ENCODE results near the gene H6PD.

Gene H6PD

DNA sequence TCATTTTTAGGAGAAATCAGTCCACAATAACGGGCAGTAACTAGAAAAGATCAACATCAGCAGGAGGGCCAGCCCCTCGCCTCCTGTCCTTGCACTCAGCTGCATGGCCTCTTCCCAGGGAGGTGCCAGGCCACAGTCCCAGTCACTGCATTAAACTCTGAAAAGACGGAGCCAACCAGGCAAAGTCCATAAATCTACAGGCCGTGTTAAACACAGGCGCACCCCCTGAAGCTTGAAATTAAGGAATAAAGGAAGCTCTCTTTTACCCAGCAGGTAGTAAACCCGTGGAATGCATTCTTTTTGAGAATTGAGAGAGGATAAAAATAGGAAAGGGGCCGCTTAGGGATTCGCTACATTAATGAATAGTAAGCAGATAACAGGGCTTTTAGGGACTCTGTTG is 18.4 kb downstream of the H6PD start:
- in situ Hi-C loops (cut with MboI; ENCODE audit: low sequenced_read_pairs): loop anchor here (10.0 kb wide), 1 partner anchor 138 kb away; no protein-coding TSS in a partner anchor

DNA sequence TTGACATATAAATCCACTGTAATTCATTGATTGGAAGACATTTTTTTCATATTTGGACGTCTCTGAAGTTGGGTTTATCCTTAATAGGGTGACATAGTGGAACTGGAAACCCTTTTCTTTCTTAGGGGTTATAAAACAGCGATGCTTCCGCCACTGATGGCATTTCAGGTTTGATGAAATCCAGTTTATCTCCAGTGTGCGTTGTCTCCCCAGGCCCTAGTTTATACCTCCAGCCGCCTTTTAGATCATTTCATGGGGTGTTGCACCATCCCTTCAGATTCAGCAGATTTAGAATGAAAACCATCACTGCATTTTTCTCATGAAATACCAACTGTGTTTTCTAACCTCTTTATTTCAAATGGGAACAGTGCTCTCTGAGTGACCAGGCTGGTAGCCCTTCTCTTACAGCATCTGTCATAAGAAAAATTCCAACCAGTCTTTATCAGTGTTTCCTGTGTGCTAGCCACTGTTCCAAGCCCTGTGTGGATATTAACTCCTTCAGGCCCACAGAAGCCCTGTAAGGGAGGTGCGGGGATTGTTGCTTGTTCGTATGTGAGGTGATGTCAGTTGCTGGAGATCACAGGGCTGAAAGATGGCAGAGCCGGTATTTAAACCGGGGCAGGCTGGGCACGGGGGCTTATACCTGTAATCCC is 19.0 kb downstream of the H6PD start:
- in situ Hi-C loops (cut with MboI; ENCODE audit: low sequenced_read_pairs): loop anchor here (10.0 kb wide), 1 partner anchor 139 kb away; no protein-coding TSS in a partner anchor

DNA sequence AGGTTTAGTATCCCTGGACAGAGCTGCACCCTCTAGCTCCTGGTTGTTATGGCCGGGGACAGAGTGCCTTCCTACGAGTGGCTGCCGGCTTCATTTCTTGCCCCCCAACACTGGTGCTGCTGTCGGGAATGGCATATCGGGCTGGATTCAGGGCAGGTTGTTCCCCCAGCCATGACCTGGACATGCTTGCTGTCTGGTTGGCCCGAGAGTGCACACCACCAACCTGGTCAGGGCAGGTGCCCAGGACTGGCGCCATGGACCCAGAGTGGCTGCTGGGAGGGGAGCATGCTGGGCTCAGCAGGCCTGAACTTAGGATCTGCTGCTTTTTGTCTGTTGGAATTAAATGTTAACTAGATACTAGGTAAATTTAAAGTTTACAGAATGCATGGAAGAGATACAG is 21.8 kb downstream of the H6PD start:
- in situ Hi-C loops (cut with MboI; ENCODE audit: low sequenced_read_pairs): loop anchor here (10.0 kb wide), 1 partner anchor 142 kb away; no protein-coding TSS in a partner anchor

DNA sequence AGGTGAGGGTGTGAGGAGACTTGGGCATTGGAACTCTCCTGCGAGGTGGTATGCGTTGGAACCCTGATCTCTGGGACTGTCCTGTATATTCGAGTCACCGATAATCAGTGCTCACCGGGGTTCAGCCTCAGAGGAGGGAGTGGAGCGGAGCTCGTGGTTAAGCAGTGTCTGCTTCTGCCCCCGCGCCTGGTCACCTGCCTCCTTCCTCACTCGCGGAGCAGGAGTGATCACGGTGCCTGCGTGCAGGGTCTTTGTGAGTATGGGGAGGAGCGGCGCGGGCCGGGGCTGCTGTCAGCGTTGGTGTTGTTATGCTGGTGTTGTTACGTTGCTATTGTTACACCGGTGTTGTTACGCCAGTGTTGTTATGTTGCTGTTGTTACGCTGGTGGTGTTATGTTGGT is 23.3 kb downstream of the H6PD start:
- in situ Hi-C loops (cut with MboI; ENCODE audit: low sequenced_read_pairs): loop anchor here (10.0 kb wide), 1 partner anchor 143 kb away; no protein-coding TSS in a partner anchor

DNA sequence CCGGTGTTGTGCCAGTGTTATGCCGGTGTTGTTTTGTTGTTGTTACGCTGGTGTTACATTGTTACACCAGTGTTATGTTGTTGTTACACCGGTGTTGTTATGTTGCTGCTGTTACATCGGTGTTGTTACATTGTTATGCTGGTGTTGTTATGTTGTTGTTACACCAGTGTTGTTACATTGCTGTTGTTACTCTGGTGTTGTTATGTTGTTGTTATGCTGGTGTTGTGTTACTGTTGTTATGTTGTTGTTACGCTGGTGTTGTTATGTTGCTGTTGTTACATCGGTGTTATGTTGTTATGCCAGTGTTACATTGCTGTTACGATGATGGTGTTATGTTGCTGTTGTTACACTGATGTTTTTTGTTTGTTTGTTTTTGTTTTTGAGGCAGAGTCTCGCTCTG is 24.1 kb downstream of the H6PD start:
- in situ Hi-C loops (cut with MboI; ENCODE audit: low sequenced_read_pairs): loop anchor here (10.0 kb wide), 1 partner anchor 144 kb away; no protein-coding TSS in a partner anchor

DNA sequence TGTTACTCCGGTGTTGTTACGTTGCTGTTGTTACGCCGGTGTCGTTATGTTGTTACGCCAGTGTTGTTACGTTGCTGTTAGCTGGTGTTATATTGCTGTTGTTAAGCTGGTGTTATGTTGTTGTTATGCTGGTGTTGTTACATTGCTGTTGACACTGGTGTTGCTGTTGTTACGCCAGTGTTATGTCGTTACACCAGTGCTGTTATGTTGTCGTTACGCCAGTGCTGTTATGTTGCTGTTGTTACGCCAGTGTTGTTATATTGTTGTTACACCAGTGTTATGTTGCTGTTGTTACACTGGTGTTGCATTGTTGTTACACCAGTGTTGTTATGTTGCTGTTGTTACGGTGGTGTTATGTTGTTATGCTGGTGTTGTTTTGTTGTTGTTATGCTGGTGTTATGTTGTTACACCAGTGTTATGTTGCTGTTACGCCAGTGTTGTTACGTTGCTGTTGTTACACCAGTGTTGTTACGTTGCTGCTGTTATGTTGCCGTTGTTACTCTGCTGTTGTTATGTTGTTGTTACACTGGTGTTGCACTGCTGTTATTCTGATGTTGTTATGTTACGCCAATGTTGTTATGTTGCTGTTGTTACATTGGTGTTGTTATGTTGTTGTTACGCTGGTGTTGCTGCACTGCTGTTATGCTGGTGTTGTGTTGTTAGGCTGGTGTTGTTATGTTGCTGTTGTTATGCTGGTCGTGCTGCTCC is 25.6 kb downstream of the H6PD start:
- in situ Hi-C loops (cut with MboI; ENCODE audit: low sequenced_read_pairs): no loop called here

DNA sequence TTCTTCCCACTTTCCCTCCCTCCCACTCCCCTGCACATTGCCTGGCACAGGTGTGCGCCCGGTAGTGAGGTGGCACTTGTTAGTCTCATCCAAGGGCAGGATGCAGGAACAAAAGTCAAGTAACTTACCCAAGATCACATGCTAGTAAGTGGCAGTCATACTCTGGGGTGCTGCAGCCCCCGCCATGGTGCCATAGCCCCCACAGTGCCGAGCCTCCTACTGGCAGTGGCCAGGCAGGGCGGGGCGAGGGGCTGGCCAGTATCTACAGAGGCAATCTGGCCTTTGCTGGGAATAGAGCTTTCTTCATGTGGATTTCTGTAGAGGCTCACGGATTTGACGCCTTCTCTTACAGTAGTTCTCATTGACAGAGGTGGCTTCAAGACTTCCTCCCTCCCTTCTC is 26.9 kb downstream of the H6PD start:
- in situ Hi-C loops (cut with MboI; ENCODE audit: low sequenced_read_pairs): no loop called here

DNA sequence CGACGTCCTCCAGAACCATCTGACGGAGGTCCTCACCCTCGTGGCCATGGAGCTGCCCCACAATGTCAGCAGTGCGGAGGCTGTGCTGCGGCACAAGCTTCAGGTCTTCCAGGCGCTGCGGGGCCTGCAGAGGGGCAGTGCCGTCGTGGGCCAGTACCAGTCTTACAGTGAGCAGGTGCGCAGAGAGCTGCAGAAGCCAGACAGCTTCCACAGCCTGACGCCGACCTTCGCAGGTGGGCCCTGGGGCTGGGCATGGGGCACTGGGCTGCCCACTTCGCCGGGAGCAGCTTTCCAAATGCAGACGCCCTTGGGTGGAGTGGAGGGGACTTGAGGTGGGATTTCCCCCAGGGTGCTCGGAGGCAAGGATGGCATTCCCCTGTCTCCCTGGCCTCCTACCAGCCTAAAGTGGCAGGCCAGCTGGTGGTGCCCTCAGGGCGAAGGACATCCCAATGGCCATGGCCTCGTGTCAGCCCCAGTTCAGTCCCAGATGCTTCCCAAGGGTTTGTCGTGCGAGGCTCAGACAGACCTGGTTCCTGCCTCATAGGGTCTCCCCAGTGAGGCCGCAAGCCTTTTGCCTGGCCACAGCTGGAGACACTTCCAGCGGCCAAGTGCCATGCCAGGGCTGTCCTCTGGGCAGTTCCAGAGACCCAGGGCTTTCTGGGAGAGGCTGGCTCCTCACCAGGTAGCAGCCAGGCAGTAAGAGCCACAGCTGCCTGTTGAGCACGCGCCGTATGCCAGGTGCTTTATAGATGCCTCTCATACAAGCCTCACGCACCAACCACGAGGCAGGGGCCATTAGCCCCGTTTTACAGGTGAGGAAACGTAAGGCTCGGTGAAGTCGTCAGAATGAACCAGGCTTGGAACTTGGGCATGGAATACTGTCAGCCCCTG is 27.8 kb downstream of the H6PD start:
- in situ Hi-C loops (cut with MboI; ENCODE audit: low sequenced_read_pairs): no loop called here

DNA sequence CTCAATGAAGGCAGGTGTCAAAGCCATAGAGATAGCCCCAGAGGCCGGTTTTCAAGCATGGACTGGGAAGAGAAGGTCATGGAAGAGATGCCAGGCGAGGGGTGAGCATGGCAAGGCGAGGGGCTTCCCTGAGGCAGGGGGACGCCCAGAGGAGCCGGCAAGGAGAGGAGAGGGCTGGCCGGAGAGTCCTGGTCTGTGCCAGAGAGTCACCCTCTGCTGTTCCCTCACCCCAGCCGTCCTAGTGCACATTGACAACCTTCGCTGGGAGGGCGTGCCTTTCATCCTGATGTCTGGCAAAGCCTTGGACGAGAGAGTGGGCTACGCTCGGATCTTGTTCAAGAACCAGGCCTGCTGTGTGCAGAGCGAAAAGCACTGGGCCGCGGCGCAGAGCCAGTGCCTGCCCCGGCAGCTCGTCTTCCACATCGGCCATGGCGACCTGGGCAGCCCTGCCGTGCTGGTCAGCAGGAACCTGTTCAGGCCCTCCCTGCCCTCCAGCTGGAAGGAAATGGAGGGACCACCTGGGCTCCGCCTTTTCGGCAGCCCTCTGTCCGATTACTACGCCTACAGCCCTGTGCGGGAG is 28.8 kb downstream of the H6PD start:
- in situ Hi-C loops (cut with MboI; ENCODE audit: low sequenced_read_pairs): no loop called here

DNA sequence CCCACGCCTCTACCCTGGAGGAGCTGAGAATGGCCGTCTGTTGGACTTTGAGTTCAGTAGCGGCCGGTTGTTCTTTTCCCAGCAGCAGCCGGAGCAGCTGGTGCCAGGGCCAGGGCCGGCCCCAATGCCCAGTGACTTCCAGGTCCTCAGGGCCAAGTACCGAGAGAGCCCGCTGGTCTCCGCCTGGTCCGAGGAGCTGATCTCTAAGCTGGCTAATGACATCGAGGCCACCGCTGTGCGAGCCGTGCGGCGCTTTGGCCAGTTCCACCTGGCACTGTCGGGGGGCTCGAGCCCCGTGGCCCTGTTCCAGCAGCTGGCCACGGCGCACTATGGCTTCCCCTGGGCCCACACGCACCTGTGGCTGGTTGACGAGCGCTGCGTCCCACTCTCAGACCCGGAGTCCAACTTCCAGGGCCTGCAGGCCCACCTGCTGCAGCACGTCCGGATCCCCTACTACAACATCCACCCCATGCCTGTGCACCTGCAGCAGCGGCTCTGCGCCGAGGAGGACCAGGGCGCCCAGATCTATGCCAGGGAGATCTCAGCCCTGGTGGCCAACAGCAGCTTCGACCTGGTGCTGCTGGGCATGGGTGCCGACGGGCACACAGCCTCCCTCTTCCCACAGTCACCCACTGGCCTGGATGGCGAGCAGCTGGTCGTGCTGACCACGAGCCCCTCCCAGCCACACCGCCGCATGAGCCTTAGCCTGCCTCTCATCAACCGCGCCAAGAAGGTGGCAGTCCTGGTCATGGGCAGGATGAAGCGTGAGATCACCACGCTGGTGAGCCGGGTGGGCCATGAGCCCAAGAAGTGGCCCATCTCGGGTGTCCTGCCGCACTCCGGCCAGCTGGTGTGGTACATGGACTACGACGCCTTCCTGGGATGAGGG is 29.7 kb downstream of the H6PD start:
- in situ Hi-C loops (cut with MboI; ENCODE audit: low sequenced_read_pairs): no loop called here

DNA sequence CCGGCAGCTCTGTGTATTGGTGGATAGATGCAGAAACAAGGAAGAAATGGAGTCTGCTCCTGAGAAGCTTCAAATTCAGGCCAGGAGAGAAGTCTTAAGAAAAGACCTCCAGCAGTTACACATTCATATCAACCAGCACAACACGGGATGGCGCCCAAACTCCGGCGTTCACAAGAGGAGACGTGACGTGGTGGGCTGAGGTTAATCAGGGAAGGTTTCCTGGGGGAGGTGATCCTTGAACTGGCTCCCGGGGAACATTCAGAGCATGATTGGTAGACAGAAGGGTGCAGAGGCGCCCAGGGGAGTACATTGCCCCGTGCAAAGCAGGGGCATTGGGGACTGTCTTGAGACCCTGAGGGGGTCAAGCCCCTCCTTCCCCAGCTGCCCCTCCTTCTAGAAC is 30.5 kb downstream of the H6PD start:
- in situ Hi-C loops (cut with MboI; ENCODE audit: low sequenced_read_pairs): no loop called here

DNA sequence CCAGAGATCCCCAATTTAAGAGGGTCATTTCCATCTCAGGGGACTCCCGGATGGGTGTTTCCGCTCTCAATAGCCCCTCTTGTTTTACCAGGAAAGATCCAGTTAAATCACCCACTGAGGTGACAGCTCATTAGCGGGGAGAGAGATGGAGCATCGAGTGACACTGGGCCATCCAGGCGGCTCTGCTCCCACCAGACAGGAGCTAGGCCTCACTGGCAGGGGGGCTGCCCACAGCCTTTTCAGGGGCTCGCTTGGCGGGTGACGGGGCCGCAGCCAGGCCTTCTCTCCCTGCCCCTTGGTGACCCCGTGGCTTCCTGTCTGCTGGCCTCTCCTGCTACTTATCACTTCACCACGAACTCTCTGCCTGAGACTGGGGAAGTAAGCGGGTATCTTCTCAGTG is 31.4 kb downstream of the H6PD start:
- in situ Hi-C loops (cut with MboI; ENCODE audit: low sequenced_read_pairs): no loop called here

DNA sequence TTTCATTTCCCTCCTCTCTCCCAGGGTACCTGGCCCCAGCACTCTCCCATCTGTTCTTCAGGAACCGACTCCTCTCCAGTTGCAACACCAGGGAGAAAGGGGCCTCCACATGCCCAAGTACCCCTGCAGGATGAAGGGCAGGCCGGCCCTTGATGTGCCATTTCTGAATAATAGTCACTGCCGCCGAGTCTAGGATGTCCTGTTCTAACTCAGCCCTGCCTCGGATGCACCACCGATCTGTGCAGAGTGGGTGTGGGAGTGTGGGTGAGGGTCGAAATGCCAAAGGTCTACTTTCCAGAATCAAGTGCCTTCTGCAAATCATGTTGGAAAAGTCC is 32.7 kb downstream of the H6PD start:
- in situ Hi-C loops (cut with MboI; ENCODE audit: low sequenced_read_pairs): no loop called here

DNA sequence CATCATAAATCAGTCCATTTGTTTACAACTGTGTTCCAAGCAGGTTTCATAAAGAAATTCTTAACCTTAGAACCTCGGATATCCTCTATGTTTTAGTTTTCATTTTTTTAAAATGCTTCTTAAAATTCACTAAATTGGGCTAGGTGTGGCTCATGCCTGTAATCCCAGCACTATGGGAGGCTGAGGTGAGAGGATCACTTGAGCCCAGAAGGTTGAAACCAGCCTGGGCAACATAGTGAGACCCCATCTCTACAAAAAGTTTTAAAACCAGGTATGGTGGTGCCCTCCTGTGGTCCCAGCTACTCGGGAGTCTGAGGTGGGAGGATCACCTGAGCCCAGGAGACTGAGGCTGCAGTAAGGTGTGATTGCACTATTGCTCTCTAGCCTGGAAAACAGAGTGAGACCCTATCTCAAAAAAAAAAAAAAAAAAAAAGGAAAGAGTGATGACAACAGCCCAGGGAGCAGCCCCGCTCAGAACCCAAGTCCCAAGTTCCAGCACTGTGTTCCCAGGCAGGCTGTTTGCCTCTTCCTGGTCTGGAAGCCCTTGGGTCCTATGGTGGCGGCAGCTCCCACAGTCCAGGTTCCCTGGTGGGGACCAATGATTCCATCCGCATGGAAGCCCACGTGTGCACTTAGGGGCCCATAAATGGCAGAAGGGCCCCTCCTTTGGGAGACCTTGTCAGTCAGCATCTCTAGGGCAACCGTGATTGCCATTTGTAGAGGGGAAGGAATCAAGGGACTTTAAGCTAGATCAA is 33.4 kb downstream of the H6PD start:
- in situ Hi-C loops (cut with MboI; ENCODE audit: low sequenced_read_pairs): no loop called here

DNA sequence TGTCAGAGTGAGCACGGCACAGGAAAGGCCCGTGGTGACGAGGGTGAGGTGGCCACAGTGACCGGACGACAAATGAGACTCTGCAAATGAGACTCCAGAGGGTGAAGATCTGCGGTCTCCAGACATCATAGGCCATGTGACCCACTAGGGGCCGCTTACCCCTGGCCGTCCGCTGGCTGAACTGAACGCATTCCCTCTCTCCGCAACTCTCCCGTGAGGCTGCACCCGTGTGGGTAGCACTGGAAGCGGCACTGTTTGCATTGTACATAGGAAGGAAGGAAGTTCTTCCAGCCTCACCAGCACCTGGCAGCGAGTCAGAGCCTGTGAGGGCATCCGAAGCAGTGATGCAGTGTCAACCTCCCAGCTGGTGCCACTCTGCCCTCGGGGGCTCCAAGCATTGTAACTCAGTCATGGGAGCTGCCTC is 34.5 kb downstream of the H6PD start:
- in situ Hi-C loops (cut with MboI; ENCODE audit: low sequenced_read_pairs): no loop called here

DNA sequence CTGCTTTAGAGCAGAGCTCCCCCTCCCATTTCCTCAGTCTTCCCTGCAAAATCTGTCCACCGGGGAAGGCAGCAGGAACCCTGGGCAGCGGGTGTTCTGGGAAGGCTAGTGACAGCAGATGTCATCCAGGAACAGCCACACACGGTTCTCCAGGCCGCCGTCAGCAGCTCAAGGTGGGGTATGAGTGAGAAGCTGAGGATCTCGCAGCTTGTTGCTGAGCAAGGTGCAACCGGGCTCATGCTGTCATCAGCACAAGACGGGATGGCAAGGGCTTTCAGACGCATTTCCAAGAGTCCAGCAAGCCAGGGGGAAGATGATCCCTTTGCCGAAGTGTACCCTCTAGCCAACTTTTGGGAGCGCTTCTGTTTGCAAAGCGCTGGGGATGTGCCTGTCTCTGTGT is 35.1 kb downstream of the H6PD start:
- in situ Hi-C loops (cut with MboI; ENCODE audit: low sequenced_read_pairs): no loop called here

DNA sequence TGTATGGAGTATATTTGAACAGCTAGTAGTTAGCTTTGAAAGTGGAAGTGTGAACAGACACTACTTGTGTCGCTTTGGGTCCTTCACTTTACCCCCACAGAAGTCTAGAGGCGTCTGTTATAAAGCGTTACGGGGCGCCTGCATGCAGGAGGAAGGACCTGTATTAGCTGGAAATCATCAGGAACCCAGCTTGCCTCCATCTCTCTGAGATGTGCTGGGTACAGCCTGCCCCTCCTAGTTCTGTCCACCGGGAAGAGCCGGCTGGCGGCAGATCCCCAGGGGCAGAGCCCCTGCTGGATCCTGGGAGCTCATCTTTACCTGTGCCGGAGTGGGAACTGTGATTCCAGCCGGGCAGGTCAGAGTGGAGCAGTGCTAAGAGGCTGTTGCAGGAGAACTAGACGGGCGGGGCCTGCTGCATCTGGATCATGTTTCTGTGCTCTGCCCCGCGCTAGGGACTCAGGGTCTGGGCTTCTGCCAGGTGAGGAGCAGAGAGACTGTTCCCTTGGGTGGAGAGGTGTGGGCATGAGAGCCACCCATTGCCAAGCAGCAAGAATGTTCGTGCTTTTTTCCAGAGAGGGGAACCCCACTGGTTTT is 35.8 kb downstream of the H6PD start:
- in situ Hi-C loops (cut with MboI; ENCODE audit: low sequenced_read_pairs): no loop called here

DNA sequence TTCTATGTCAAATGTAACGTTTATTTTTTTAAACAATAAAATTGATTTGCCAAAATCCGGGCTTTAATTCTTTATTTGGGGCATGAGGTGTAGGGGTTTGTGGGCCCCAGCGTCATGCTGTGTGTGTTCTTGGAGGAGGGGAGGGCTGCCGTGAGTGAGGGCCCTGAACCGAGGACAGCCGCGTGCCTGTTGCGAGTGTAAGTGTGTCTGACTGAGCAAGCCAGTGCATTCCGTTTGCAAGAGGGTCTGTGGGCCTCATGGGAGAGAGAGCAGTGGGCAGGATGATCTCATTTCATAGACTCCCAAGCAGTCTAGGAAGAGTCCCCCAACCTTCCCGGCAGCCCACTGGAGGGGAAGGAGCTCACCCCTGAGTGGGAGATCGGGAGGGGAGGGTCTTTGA is 36.7 kb downstream of the H6PD start:
- in situ Hi-C loops (cut with MboI; ENCODE audit: low sequenced_read_pairs): no loop called here

All from HL-60/S4 treated with retinoic acid at 250 ng/mL for 4 days and 3 days (cell line).